NCI-H2227 (cell line): ENCODE results near the gene PHGDH.
"Not testable (repeated sequence)": the region's sequence is repeated elsewhere in the genome, so short reads cannot be mapped to it uniquely, and the experiment has no call there.

Experiments
- DNase-seq: peaks from one replicate; lab custom pipeline; 2025; ENCODE audit not compliant: unreplicated experiment; lab: John Stamatoyannopoulos, UW

Gene PHGDH

DNA sequence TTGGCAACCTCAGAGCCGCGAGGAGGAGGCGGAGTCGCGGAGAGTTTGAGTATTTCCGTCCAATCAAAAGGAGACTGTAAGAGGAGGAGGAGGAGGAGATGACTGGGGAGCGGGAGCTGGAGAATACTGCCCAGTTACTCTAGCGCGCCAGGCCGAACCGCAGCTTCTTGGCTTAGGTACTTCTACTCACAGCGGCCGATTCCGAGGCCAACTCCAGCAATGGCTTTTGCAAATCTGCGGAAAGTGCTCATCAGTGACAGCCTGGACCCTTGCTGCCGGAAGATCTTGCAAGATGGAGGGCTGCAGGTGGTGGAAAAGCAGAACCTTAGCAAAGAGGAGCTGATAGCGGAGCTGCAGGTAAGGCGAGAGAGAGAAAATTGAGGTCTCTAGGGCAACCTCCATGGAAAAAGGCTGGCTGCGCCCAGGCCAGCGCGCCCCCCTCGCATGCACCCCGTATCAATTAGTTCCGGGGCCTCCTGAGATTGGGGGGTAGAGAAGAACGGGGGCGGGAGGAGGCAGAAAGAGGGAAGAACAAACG, at the start of gene PHGDH:
Gene PHGDH (plus strand): TSS at position 131 of the 538 bp plus-strand sequence. CDS start 89 bp downstream, at position 220.
- DNase-seq, result peak; percentile 87

DNA sequence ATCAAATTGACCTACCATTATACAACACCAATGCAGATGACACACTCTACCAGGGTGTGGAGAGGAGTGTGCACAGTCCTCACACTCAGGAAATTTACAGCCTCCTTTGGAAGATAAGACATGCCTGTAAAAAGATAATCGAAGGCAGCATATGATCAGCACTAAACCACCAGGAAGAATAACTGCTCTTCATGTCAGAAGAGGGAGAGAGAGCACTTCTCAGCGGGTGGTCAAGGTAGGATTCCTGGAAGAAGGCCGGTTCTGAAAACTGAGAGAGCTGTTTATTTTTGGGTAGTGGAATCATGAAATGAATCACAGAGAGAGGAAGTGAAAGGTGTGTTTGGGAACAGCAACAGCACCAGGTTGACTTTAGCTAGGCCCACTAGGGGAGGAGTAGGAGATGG, 49.7 kb upstream of the PHGDH start:
- no peak for DNase-seq

DNA sequence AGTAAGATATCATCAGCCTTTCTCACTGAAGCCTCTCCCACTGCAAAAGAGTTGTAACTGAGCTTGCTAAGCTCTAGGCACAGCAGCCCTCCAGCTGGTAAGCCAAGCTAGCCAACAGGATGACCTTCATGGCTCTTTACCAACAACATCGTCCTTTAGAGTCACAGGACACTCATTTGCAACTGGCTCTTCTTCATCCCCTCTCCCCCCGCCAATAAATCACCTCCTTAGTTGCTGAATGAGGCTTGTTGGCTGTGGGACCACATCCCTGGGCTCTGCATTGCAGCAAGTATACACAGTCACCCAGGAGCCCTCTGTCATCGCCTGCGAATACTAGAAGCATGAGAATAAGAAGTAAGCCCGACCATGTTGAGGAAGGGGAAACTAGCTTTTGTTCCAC, 47.7 kb upstream of the PHGDH start:
- no peak for DNase-seq

DNA sequence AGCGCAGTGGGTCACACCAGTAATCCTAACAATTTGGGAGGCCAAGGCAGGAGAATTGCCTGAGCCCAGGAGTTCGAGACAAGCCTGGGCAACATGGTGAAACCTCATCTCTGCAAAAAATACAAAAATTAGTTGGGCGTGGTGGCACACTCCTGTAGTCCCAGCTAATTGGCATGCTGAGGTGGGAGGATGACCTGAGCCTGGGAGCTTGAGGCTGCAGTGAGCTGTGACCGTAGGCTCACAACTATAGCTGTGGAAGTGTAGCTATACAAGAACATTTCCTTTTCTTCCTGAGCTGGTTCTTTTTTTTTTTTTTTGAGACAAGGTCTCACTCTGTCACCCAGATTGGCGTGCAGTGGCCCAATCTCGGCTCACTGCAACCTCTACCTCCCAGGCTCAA, 44.6 kb upstream of the PHGDH start:
- no peak for DNase-seq

DNA sequence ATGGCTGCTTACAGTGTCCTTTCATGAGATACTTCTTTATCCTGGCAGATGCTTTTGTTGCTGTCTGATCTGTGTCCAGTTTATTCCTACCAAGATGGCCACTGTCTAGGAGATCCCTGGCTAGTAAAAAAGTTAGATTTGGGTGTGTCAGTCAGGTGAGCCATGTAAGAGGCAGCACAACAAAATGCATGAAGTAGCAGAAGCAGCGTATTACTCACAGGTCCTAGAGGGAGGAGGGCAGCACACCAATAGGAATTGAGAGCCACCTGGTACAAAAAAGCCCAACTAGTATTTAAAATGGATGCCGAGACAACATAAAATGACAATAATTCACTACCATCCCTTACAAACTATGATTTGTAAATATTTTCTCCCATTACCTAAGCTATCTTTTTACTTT, 40.8 kb upstream of the PHGDH start:
- no peak for DNase-seq

GRCh38 chr1:119673171-119673940, 38.4 kb upstream of the PHGDH start:
- DNase-seq, result no peak

GRCh38 chr1:119674111-119674526, 37.6 kb upstream of the PHGDH start:
- DNase-seq, result no peak

- peak; percentile 60 for DNase-seq
Measured at GRCh38 chr1:119674835-119675289, 36.9 kb upstream of the PHGDH start.

- peak; percentile 90 for DNase-seq
Measured at GRCh38 chr1:119675349-119676345, 36.1 kb upstream of the PHGDH start.

DNA sequence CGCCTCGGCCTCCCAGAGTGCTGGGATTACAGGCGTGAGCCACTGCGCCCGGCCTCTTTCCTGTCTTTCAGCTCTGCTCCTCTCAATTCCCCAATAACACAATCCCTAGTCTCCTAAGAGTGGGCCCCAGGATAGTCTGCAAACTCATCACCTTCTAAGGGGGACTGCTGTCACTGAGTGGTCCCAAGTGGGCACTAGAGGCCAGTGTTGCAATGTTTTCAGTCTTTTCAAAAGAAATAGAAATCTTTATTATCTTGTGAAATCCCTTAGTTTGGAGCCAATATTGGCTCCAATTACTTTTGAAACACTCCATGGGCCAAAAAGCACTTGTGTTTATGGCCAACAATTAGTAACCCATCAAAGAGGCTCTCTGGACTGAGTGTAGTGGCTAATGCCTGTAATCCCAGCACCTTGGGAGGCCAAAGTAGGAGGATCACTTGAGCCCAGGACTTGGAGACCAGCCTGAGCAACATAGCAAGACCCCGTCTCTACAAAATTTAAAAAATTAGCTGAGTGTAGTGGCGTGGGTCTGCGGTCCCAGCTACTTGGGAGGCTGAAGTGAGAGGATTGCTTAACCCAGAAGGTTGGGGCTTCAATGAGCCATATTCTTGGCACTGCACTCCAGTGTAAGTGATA, 35.0 kb upstream of the PHGDH start:
- no peak for DNase-seq

- no peak for DNase-seq
Measured at GRCh38 chr1:119679223-119679622, 32.5 kb upstream of the PHGDH start.

DNA sequence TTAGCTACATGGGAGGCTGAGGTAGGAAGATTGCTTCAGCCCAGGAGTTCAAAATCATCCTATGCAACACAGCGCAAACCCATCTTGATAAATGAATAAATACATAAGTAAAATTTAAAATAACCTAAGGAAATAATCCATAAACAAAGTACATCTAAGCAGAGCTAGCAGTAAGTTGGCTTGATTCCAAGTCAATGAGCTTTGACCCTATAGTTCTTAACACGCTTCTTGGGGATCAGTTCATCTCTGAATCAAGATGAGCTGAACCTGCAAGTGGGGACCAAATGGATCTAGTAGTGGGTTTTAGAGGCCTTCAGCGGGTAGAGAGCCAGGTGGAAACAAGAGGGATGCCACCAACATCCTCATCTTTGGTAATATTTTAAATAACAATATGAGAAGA, 31.5 kb upstream of the PHGDH start:
- DNase-seq, result no peak

GRCh38 chr1:119680723-119681122, 31.0 kb upstream of the PHGDH start:
- no peak for DNase-seq

- DNase-seq, result no peak
Measured at GRCh38 chr1:119681560-119681959, 30.2 kb upstream of the PHGDH start.

DNA sequence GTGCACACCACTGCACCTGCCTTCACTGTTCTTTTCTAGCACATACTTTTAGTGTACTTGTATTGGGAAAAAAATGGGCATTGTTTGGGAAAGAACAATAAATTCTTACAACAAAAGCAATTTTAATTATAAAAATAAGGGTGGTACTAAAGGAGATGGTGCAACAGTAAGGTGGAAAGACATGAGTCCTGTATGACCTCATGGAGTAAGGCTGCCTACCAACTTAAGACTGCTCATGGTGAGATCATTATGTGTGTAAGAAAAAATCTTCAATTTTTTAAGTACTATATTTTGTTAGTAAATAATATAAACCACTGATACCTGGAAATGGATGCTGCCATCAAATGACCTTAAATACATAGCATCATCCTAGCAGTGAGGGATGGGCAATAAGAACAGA, 29.6 kb upstream of the PHGDH start:
- DNase-seq, result no peak

DNA sequence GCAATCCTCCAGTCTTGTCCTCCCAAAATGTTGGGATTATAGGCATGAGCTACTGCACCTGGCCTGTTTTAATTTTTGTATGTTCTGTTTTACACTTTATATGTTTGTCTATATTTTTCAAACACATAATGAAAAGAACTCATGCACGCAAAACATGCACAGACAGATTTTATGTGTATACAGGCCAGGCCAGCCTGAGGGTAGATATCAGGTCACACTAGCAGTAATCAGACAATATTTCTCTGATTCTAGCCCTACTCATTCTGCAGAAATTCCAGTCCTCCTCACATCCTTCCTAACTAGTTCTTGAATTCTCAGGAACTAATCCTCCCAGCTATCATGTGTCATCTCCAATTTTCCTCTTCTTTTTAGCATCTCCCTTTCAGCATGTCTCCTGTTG, 27.8 kb upstream of the PHGDH start:
- DNase-seq, result no peak

- no peak for DNase-seq
Measured at GRCh38 chr1:119686661-119687060, 25.1 kb upstream of the PHGDH start.

DNA sequence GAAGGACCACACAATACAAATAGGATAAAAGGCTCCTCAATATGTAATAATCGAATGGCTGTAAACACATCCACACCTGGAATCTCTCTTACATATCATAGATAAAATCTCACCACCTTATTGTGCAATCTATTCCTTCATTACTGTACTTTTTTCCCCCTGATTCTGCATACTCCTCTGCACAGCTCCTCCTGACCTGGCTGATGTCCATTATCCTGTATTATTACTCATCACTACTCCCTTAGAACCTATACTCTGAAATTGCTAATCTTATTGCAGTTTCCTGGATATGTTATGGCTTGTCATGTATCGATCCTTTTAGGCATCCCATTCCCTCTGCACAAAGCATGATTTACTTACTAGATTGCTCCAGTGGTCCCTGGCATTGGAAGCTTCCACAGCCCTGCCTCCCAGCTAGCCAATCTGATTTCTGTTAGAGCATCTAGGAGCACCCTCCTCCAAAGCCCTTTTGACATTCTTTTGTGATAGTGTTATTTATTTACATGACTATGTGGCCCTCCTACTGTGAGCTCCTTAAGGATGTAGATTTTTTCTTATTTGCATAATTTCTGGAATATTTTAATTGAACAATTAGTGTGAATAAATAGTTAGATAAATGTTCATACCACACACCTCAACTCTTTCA, 24.2 kb upstream of the PHGDH start:
- no peak for DNase-seq

- no peak for DNase-seq
Measured at GRCh38 chr1:119688810-119689209, 22.9 kb upstream of the PHGDH start.

DNA sequence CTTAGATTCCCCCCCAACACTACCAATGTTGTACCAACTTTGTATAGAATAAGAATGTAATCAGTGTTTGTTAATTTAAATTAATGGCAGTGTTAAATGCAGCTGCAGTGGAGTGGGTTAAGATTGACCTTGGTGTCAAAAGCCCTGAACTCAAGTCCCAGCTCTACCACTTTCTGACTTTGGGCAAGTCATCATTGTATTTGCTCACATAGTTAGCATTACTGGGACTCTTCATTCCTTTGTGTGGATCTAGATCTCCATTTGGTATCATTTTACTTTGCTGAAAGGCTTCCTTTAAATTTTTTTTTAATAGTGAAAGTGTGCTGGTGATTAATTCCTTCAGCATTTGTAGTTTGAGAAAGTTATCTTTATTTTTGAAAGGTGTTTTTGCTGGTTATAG, 22.2 kb upstream of the PHGDH start:
- DNase-seq, result no peak

- DNase-seq, result not testable (repeated sequence)
Measured at GRCh38 chr1:119696863-119697262, 14.9 kb upstream of the PHGDH start.
